ENCODE data around the gene CMTR2.
A peak's percentile ranks its signal among the peaks of the same experiment; 100 is the strongest.
"Not testable (repeated sequence)": the region's sequence is repeated elsewhere in the genome, so short reads cannot be mapped to it uniquely, and the experiment has no call there.

Gene CMTR2

GRCh38 chr16:71288890-71289731, at the start of gene CMTR2:
Gene CMTR2, minus strand, starts transcription at chr16:71289402. Its CDS starts 3,482 bp downstream, at chr16:71285920.
- peak within 1 kb of the TSS; percentile 96 for H3K27ac Mint-ChIP-seq (ENCODE audit: low read depth)
- H3K4me1 Mint-ChIP-seq, result peaks cover 30% of the 10 kb centered on the region
- H3K36me3 Mint-ChIP-seq (ENCODE audit: insufficient read depth), result peaks cover 33% of the 10 kb centered on the region
- H3K9me3 Mint-ChIP-seq, result no peaks in the 10 kb centered on the region
- ATAC-seq (replicated peaks; ENCODE audit: extremely low read depth, poor library complexity, severe bottlenecking) (peak; percentile 93), DNase-seq (ENCODE audit: low spot score in 2 of 2) (peak; percentile 63 to 76)
- H3K4me3 Mint-ChIP-seq, result peak within 1 kb of the TSS; percentile 74
- H3K27me3 Mint-ChIP-seq, result peaks cover 20% of the 10 kb centered on the region

GRCh38 chr16:71338632-71339031, 49.4 kb upstream of the CMTR2 start:
- Mint-ChIP-seq H3K27ac (ENCODE audit: low read depth) (no peak overlapping the region), H3K27me3 (peaks cover 69% of the 10 kb centered on the region), H3K9me3 (peaks cover 14% of the 10 kb centered on the region)

GRCh38 chr16:71338193-71338592, 49.0 kb upstream of the CMTR2 start:
- no peaks in the 10 kb centered on the region for H3K4me1 Mint-ChIP-seq
- ATAC-seq (replicated peaks; ENCODE audit: extremely low read depth, poor library complexity, severe bottlenecking) (no peak), DNase-seq (ENCODE audit: low spot score in 2 of 2) (no peak)
- no peak overlapping the region for H3K27ac Mint-ChIP-seq (ENCODE audit: low read depth)
- no peak overlapping the region for H3K4me3 Mint-ChIP-seq
- no peaks in the 10 kb centered on the region for H3K36me3 Mint-ChIP-seq (ENCODE audit: insufficient read depth)
- peaks cover 14% of the 10 kb centered on the region for H3K9me3 Mint-ChIP-seq
- H3K27me3 Mint-ChIP-seq, result peaks cover 66% of the 10 kb centered on the region

More at GRCh38 chr16:71338632-71339031, 49.4 kb upstream of the CMTR2 start:
- H3K4me1 Mint-ChIP-seq, result no peaks in the 10 kb centered on the region
- no peaks in the 10 kb centered on the region for H3K36me3 Mint-ChIP-seq (ENCODE audit: insufficient read depth)
- no peak overlapping the region for H3K4me3 Mint-ChIP-seq
- no peak for ATAC-seq (replicated peaks; ENCODE audit: extremely low read depth, poor library complexity, severe bottlenecking)
- no peak for DNase-seq (ENCODE audit: low spot score in 2 of 2)

- Mint-ChIP-seq H3K27me3 (peaks cover 66% of the 10 kb centered on the region), H3K36me3 (ENCODE audit: insufficient read depth) (no peaks in the 10 kb centered on the region), H3K27ac (ENCODE audit: low read depth) (no peak overlapping the region), H3K4me3 (no peak overlapping the region), H3K4me1 (no peaks in the 10 kb centered on the region), H3K9me3 (peaks cover 14% of the 10 kb centered on the region)
- no peak for ATAC-seq (replicated peaks; ENCODE audit: extremely low read depth, poor library complexity, severe bottlenecking)
- DNase-seq (ENCODE audit: low spot score in 2 of 2), result no peak
Observed at GRCh38 chr16:71337631-71338030, 48.4 kb upstream of the CMTR2 start.

- Mint-ChIP-seq H3K9me3 (no peaks in the 10 kb centered on the region), H3K4me3 (no peak overlapping the region), H3K27me3 (peaks cover 64% of the 10 kb centered on the region), H3K36me3 (ENCODE audit: insufficient read depth) (no peaks in the 10 kb centered on the region), H3K27ac (ENCODE audit: low read depth) (no peak overlapping the region), H3K4me1 (no peaks in the 10 kb centered on the region)
- DNase-seq (ENCODE audit: low spot score in 2 of 2) (no peak), ATAC-seq (replicated peaks; ENCODE audit: extremely low read depth, poor library complexity, severe bottlenecking) (no peak)
Observed at GRCh38 chr16:71328151-71328550, 38.9 kb upstream of the CMTR2 start.

- Mint-ChIP-seq H3K4me3 (no peak overlapping the region), H3K27ac (ENCODE audit: low read depth) (no peak overlapping the region), H3K4me1 (no peaks in the 10 kb centered on the region), H3K9me3 (no peaks in the 10 kb centered on the region), H3K36me3 (ENCODE audit: insufficient read depth) (no peaks in the 10 kb centered on the region), H3K27me3 (peaks cover 64% of the 10 kb centered on the region)
- DNase-seq (ENCODE audit: low spot score in 2 of 2), result no peak
- ATAC-seq (replicated peaks; ENCODE audit: extremely low read depth, poor library complexity, severe bottlenecking), result no peak
Observed at GRCh38 chr16:71327720-71328119, 38.5 kb upstream of the CMTR2 start.

GRCh38 chr16:71319999-71320398, 30.8 kb upstream of the CMTR2 start:
- Mint-ChIP-seq H3K9me3 (no peaks in the 10 kb centered on the region), H3K4me3 (no peak overlapping the region), H3K4me1 (no peaks in the 10 kb centered on the region), H3K27ac (ENCODE audit: low read depth) (no peak overlapping the region), H3K27me3 (peaks cover 66% of the 10 kb centered on the region), H3K36me3 (ENCODE audit: insufficient read depth) (no peaks in the 10 kb centered on the region)
- DNase-seq (ENCODE audit: low spot score in 2 of 2) (no peak), ATAC-seq (replicated peaks; ENCODE audit: extremely low read depth, poor library complexity, severe bottlenecking) (no peak)

- no peaks in the 10 kb centered on the region for H3K4me1 Mint-ChIP-seq
Observed at GRCh38 chr16:71315269-71315668, 26.1 kb upstream of the CMTR2 start.

GRCh38 chr16:71313591-71313990, 24.4 kb upstream of the CMTR2 start:
- H3K36me3 Mint-ChIP-seq (ENCODE audit: insufficient read depth); H3K4me1 Mint-ChIP-seq; H3K9me3 Mint-ChIP-seq; H3K27ac Mint-ChIP-seq (ENCODE audit: low read depth); DNase-seq (ENCODE audit: low spot score in 2 of 2); ATAC-seq (replicated peaks; ENCODE audit: extremely low read depth, poor library complexity, severe bottlenecking); H3K4me3 Mint-ChIP-seq: not testable (repeated sequence)
- peaks cover 81% of the 10 kb centered on the region for H3K27me3 Mint-ChIP-seq

More at GRCh38 chr16:71315269-71315668, 26.1 kb upstream of the CMTR2 start:
- Mint-ChIP-seq H3K27ac (ENCODE audit: low read depth) (no peak overlapping the region), H3K36me3 (ENCODE audit: insufficient read depth) (no peaks in the 10 kb centered on the region), H3K9me3 (no peaks in the 10 kb centered on the region), H3K4me3 (no peak overlapping the region), H3K27me3 (peaks cover 78% of the 10 kb centered on the region)
- ATAC-seq (replicated peaks; ENCODE audit: extremely low read depth, poor library complexity, severe bottlenecking) (no peak), DNase-seq (ENCODE audit: low spot score in 2 of 2) (no peak)

- no peaks in the 10 kb centered on the region for H3K36me3 Mint-ChIP-seq (ENCODE audit: insufficient read depth)
- H3K27ac Mint-ChIP-seq (ENCODE audit: low read depth), result no peak overlapping the region
- H3K9me3 Mint-ChIP-seq, result no peaks in the 10 kb centered on the region
- no peak overlapping the region for H3K4me3 Mint-ChIP-seq
- no peaks in the 10 kb centered on the region for H3K4me1 Mint-ChIP-seq
- H3K27me3 Mint-ChIP-seq, result peaks cover 89% of the 10 kb centered on the region
- ATAC-seq (replicated peaks; ENCODE audit: extremely low read depth, poor library complexity, severe bottlenecking) (no peak), DNase-seq (ENCODE audit: low spot score in 2 of 2) (no peak)
Observed at GRCh38 chr16:71311553-71312158, 22.5 kb upstream of the CMTR2 start.

GRCh38 chr16:71303938-71304337, 14.7 kb upstream of the CMTR2 start:
- Mint-ChIP-seq H3K27me3 (peaks cover 52% of the 10 kb centered on the region), H3K4me3 (no peak overlapping the region), H3K36me3 (ENCODE audit: insufficient read depth) (no peaks in the 10 kb centered on the region), H3K9me3 (no peaks in the 10 kb centered on the region), H3K27ac (ENCODE audit: low read depth) (no peak overlapping the region), H3K4me1 (no peaks in the 10 kb centered on the region)
- DNase-seq (ENCODE audit: low spot score in 2 of 2) (no peak), ATAC-seq (replicated peaks; ENCODE audit: extremely low read depth, poor library complexity, severe bottlenecking) (no peak)

GRCh38 chr16:71297341-71297634, 8.1 kb upstream of the CMTR2 start:
- H3K4me3 Mint-ChIP-seq, result no peak overlapping the region
- H3K4me1 Mint-ChIP-seq, result no peaks in the 10 kb centered on the region
- no peaks in the 10 kb centered on the region for H3K36me3 Mint-ChIP-seq (ENCODE audit: insufficient read depth)
- DNase-seq (ENCODE audit: low spot score in 2 of 2) (no peak), ATAC-seq (replicated peaks; ENCODE audit: extremely low read depth, poor library complexity, severe bottlenecking) (no peak)
- H3K27me3 Mint-ChIP-seq, result peaks cover 58% of the 10 kb centered on the region
- H3K9me3 Mint-ChIP-seq, result no peaks in the 10 kb centered on the region
- no peak overlapping the region for H3K27ac Mint-ChIP-seq (ENCODE audit: low read depth)
